Central memory CD4-positive, alpha-beta T cell (primary cell): Measurements from ENCODE around the gene SERPINA6.
"Not testable (repeated sequence)": the region's sequence is repeated elsewhere in the genome, so short reads cannot be mapped to it uniquely, and the experiment has no call there.

Source experiments
- DNase-seq: peaks from one replicate; pipeline ENCODE4 v3.0.0; 2022

Gene SERPINA6

GRCh38 chr14:94354190-94354589, 31.1 kb upstream of the SERPINA6 start:
- DNase-seq = not testable (repeated sequence)

DNA sequence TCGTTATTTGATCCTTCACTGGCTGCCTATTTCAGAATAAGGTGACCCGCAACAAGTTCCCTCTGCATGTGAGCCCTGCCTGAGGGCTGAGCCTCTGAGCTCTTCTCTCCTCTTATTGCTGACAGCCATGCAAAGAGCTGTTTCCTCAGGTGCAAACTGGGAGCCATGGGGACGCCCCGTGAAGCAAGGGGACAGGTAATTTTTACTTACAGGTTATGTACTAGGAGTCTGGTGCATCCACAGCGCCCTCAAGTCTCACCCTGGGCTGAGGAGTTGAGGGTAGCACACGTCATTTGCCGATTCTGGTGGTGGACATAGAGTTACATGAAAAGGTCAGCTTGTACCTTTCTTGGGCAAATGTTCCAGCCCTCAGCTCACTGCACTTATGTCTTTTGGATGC, 26.1 kb upstream of the SERPINA6 start:
- no peak for DNase-seq

- no peak for DNase-seq
Measured at GRCh38 chr14:94348836-94349235, 25.7 kb upstream of the SERPINA6 start.

DNA sequence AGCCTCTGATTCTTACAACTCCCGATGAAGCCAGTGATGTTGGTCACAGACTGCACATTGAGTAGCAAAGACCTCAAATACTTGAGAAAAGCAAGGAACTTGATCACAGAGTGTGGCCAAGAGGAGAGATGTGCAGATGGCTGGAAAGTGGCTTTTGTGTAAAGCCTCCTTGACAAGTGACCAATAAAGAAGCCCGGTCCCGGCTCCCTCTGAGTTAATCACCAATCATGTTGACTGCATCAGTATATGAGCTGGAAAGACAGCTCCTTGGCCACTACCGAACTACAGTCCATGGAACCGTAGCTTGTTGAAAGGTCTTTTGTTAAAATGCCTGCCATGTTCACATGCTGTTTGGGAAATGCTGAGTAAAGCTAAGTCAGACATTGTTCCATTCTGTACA, 23.7 kb upstream of the SERPINA6 start:
- no peak for DNase-seq

GRCh38 chr14:94346065-94346786, 23.1 kb upstream of the SERPINA6 start:
- DNase-seq = peak; percentile 38

DNA sequence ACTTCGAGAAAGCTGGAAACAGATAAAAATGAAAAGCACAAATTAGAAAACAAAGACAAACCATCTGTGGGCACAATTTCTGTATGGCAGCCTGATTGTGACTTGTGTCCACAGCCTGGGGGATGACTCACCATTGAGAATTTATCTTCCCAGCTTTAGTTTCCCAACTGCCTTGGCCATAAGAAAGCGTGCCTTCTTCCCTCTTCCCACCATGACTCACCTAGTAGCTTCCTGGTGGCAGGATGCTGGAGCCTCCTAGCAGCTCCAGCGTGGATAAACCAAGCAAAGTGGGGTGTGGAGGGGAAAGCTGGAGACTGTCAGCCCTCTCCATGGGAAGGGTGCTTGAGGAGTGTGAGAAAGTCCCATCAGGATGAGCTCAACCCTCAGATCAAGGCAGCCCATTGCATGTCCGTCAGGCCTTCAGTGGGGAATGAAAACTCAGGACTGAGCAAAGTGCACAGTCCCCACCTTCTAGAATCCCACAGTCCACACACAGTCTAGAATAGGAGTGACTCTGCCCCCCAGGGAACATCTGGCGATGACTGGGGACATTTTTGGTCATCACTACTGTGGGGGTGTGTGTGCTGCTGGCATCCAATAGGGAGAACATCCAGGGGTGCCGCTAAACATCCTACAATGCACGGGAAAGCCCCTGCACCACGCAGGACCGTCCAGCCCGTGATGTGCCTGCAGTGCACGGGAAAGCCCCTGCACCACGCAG, 22.4 kb upstream of the SERPINA6 start:
- DNase-seq = no peak

DNA sequence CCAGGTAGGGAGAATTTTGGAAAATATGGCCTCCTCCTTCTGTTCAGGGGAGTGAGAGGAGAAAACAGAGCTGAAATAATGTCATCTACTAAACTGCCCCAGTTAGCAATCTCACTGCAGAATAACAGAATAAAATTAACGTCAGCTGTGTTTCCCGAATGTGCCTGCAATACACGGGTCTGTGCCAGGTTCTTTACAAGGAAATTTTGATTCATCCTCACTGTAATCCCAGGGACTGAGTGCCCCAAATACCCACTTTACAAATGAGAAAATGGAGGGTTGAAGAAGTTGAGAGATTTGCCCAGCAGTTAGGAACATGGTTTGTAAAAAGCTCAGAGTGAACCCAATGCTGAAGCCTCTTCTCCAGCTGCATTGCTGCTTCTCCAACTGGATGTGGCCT, 21.3 kb upstream of the SERPINA6 start:
- DNase-seq = no peak

- no peak for DNase-seq
Measured at GRCh38 chr14:94343238-94344005, 20.3 kb upstream of the SERPINA6 start.

- no peak for DNase-seq
Measured at GRCh38 chr14:94342334-94342934, 19.3 kb upstream of the SERPINA6 start.

DNA sequence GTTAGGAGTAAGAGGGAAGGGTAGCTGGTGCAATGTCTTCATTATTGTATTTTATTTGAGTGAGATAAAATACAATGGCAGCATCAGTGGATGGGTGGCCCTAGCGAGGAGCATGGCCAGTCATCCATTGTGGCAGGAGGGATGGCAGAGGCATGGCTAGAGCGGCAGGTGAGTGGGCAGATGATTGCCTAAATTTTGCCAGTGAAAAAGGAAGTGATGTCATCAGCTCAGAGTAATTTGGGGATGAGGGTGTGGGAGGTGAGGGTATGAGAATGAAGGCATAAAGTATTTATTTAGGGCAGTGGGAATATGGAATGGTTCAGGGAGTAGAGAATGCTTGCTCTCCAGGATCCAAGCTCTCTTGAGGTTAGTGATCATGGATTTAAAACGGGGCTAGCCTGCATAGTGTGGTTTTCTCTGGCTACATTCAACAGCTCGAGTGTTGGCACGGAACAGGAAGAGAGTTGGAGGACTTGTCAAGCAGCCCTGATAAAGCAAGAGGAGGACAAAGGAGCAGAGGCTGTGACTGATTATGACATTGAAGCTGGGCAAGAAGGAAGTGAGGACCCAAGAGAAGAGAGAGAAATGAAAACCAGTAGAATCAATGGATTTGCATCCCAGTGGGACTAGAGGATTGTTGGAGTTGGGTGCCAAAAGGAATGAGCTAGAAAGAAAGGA, 18.7 kb upstream of the SERPINA6 start:
- DNase-seq = no peak

DNA sequence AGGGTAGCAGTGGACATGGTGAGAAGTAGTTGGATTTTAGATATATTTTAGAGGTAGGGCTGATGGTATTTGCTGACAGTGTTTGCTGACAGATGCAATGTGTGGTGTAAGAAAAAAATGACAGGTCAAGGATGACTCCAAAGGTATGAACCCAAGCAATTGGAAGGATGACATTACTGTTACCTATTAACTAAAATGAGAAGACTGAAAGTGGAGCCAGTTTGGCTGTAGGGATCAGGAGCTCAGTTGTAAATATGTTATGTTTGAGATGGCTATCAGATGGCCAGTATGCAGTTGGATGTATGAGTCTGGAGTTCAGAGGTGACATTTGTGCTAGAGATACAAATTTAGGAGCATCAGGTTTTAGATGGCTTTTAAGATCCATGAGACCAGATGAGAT, 17.4 kb upstream of the SERPINA6 start:
- DNase-seq = no peak

GRCh38 chr14:94338023-94338422, 14.9 kb upstream of the SERPINA6 start:
- no peak for DNase-seq

- no peak for DNase-seq
Measured at GRCh38 chr14:94337274-94337673, 14.1 kb upstream of the SERPINA6 start.

GRCh38 chr14:94334872-94335271, 11.7 kb upstream of the SERPINA6 start:
- no peak for DNase-seq

DNA sequence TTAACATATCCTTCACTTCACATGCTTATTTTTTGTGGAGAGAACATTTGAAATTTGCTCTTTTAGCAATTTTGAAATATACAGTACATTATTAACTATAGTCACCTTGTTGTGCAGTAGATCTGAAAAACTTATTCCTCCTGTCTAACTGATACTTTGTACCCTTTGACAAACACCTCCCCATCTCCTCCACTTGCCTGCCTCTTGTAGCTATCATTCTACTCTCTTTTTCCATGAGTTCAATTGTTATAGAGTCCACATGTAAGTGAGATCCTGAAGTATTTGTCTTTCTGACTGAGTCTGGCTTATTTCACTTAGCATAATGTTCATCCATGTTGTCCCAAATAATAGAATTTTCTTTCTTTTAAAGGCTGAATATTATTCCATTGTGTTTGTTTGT, 9.5 kb upstream of the SERPINA6 start:
- DNase-seq = no peak

- DNase-seq = no peak
Measured at GRCh38 chr14:94332063-94332583, 9.0 kb upstream of the SERPINA6 start.

DNA sequence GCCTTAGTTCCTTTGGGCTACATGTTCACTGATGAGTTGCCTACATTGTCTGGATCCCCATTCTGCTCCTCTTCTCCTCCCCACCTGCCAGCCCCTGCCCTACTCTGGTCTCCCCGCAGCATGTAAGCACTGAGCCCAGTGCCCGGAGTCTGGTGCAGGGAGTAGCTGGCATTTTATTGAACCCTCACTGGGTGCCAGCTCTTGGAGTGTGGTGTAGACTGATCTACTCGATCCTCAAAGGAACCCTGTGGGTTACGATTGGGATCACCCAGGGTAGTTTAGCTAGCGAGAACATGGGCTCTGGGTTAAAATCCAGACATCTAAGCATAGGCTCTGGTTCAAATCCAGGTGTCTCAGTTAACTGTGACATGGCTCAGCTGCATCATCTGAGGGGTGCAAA, 8.3 kb upstream of the SERPINA6 start:
- no peak for DNase-seq

DNA sequence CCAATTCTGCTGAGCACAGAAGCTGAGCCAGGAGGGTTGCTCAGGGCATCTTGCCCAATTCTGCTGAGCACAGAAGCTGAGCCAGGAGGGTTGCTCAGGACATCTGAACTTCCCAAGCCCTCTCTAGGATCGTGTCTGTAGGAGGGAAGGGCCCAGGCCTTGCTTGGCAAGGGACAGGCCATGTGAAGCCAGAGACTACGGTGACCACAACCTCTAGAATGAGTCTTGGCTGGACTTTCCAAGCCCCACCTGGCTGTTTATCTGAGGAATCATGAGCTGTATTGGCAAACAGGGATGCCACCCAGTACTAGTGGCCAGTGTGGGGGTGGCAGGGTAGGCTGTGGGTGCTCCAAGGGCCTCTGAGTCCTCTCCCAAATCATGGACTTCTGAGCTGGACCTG, 7.7 kb upstream of the SERPINA6 start:
- no peak for DNase-seq

GRCh38 chr14:94330432-94330831, 7.3 kb upstream of the SERPINA6 start:
- DNase-seq = no peak

- no peak for DNase-seq
Measured at GRCh38 chr14:94329857-94330256, 6.7 kb upstream of the SERPINA6 start.

GRCh38 chr14:94328196-94328595, 5.1 kb upstream of the SERPINA6 start:
- no peak for DNase-seq
